Esophagus muscularis mucosa (tissue), 3 donors: Measurements from ENCODE around the gene RGS18.
"Not testable (repeated sequence)": the region's sequence is repeated elsewhere in the genome, so short reads cannot be mapped to it uniquely, and the experiment has no call there.

ENCODE experiments used
- POLR2A ChIP-seq: fragments of 450-650 bp; IDR thresholded peaks from one replicate; pipeline ENCODE4 v1.6.1; 2017; ENCODE audit warnings: antibody characterized with exemption, moderate library complexity, mild to moderate bottlenecking, low read depth
- TF ChIP-seq, protein P1 (sequence below), 3 experiments: fragments of 200-600 bp in 2 of 3; fragments of 450-650 bp in 1 of 3; sonication (generic) in 2 of 3; IDR thresholded peaks; one replicate each; pipeline ENCODE4 v1.5.1; 2017 to 2019; ENCODE audit warnings: antibody characterized with exemption in 3 of 3, mild to moderate bottlenecking in 2 of 3, moderate library complexity in 1 of 3

DNA sequence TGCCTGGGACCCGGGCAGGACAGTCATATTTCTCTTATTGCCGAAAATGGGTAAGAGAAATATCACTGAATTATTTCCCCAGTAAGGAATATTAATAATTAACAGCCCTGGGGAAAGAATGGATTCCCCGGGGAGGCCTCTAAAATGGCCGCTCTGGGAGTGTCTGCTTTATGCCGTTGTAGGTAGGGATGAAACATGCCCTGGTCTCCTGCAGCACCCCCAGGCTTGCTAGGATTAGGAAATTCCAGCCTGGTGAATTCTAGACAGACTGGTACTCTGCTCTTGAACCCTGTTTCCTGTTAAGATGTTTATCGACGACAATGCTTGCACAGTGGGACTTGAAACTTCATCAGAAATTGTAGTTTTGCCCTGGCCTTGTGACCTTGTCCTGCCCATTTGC is 6.7 kb downstream of the RGS18 start:
- TF ChIP-seq, protein P1, sequence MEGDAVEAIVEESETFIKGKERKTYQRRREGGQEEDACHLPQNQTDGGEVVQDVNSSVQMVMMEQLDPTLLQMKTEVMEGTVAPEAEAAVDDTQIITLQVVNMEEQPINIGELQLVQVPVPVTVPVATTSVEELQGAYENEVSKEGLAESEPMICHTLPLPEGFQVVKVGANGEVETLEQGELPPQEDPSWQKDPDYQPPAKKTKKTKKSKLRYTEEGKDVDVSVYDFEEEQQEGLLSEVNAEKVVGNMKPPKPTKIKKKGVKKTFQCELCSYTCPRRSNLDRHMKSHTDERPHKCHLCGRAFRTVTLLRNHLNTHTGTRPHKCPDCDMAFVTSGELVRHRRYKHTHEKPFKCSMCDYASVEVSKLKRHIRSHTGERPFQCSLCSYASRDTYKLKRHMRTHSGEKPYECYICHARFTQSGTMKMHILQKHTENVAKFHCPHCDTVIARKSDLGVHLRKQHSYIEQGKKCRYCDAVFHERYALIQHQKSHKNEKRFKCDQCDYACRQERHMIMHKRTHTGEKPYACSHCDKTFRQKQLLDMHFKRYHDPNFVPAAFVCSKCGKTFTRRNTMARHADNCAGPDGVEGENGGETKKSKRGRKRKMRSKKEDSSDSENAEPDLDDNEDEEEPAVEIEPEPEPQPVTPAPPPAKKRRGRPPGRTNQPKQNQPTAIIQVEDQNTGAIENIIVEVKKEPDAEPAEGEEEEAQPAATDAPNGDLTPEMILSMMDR (IDR thresholded peaks at IDR 0.05), result not testable (repeated sequence)
- not testable (repeated sequence) for TF ChIP-seq POLR2A
